ENCODE measurements around the gene LMAN2. TPM values are rescaled to one million over a fixed set of nuclear protein-coding genes. Genes with fewer than 3 reads are reported as not detected.
"Not testable (repeated sequence)": the region's sequence is repeated elsewhere in the genome, so short reads cannot be mapped to it uniquely, and the experiment has no call there.

Gene LMAN2
- total and polyA plus RNA-seq, 8 donors, result 71.1 to 128 (median 92.6) TPM

GRCh38 chr5:177308740-177309139 lies 42.7 kb downstream of the LMAN2 start:
- TF ChIP-seq CTCF (IDR thresholded peaks at IDR 0.05), result no peak
- ATAC-seq (peak in 3 of 4 donors; percentile 1 to 4 (median 2)), FAIRE-seq (no peak), DNase-seq (no peak)
- H3K9me3 ChIP-seq, result no peaks in the 10 kb centered on the region
- peaks cover 15 to 44% (median 24%) of the 10 kb centered on the region in 3 donors for H3K4me1 ChIP-seq
- WGBS, 2 donors, result 47 to 57% methylated on average over 11 of the region's 11 CpGs
- H3K4me3 ChIP-seq, result no peak overlapping the region
- H3K36me3 ChIP-seq, result peaks cover 0 to 12% (median 7%) of the 10 kb centered on the region in 3 donors
- H3K27me3 ChIP-seq, result no peaks in the 10 kb centered on the region
- intact Hi-C loops (cut with DNase I), result loop anchor here in 1 of 3 donors (10.0 kb wide), 1 partner anchor 194 kb away; no protein-coding TSS in a partner anchor
- H3K27ac ChIP-seq, result peak overlapping the region in 3 of 4 donors; percentile 51 to 63 (median 58)

- H3K4me3 ChIP-seq, result no peak overlapping the region
- ATAC-seq (peak in 3 of 4 donors; percentile 25 to 45 (median 32)), FAIRE-seq (no peak), DNase-seq (peak in 5 of 6 donors; percentile 66 to 84 (median 75))
- no peaks in the 10 kb centered on the region for H3K27me3 ChIP-seq
- H3K27ac ChIP-seq, result peak overlapping the region; percentile 35 to 63 (median 54)
- H3K36me3 ChIP-seq, result peaks cover 0 to 12% (median 7%) of the 10 kb centered on the region in 3 donors
- TF ChIP-seq CTCF (IDR thresholded peaks at IDR 0.05), result no peak
- intact Hi-C loops (cut with DNase I), result loop anchor here in 1 of 3 donors (10.0 kb wide), 1 partner anchor 193 kb away; no protein-coding TSS in a partner anchor
- peaks cover 15 to 43% (median 23%) of the 10 kb centered on the region in 3 donors for H3K4me1 ChIP-seq
- 78 to 83% methylated on average over 43 of the region's 43 CpGs for WGBS, 2 donors
- H3K9me3 ChIP-seq, result no peaks in the 10 kb centered on the region
Observed at GRCh38 chr5:177307544-177308363, 43.7 kb downstream of the LMAN2 start.

- FAIRE-seq (no peak), DNase-seq (peak in 1 of 6 donors; percentile 42), ATAC-seq (no peak)
- Histone ChIP-seq H3K9me3 (no peaks in the 10 kb centered on the region), H3K4me1 (peaks cover 21 to 46% (median 22%) of the 10 kb centered on the region in 3 donors), H3K27ac (peak overlapping the region in 2 of 4 donors; percentile 44 to 63), H3K4me3 (no peak overlapping the region), H3K36me3 (peaks cover 0 to 12% (median 7%) of the 10 kb centered on the region in 3 donors), H3K27me3 (no peaks in the 10 kb centered on the region)
- no peak for TF ChIP-seq CTCF (IDR thresholded peaks at IDR 0.05)
- WGBS, 2 donors, result 77 to 87% methylated on average over 15 of the region's 15 CpGs
- intact Hi-C loops (cut with DNase I), result loop anchor here in 1 of 3 donors (10.0 kb wide), 1 partner anchor 192 kb away; no protein-coding TSS in a partner anchor
Observed at GRCh38 chr5:177306674-177307543, 44.6 kb downstream of the LMAN2 start.

- Histone ChIP-seq H3K4me1 (peaks cover 21 to 48% (median 27%) of the 10 kb centered on the region in 3 donors), H3K36me3 (peaks cover 0 to 12% (median 7%) of the 10 kb centered on the region in 3 donors)
- not testable (repeated sequence) for DNase-seq, H3K27me3 ChIP-seq, FAIRE-seq, H3K4me3 ChIP-seq, ATAC-seq, H3K9me3 ChIP-seq, H3K27ac ChIP-seq
- 72 to 76% methylated on average over 11 of the region's 11 CpGs for WGBS, 2 donors
- intact Hi-C loops (cut with DNase I), result loop anchor here in 1 of 3 donors (10.0 kb wide), 1 partner anchor 191 kb away; no protein-coding TSS in a partner anchor
Observed at GRCh38 chr5:177306103-177306640, 45.3 kb downstream of the LMAN2 start.

Measured in pancreas (tissue), 10 donors.